ENCODE data around the gene CEP55.
"Not testable (repeated sequence)": the region's sequence is repeated elsewhere in the genome, so short reads cannot be mapped to it uniquely, and the experiment has no call there.

The CEP55 gene

DNA sequence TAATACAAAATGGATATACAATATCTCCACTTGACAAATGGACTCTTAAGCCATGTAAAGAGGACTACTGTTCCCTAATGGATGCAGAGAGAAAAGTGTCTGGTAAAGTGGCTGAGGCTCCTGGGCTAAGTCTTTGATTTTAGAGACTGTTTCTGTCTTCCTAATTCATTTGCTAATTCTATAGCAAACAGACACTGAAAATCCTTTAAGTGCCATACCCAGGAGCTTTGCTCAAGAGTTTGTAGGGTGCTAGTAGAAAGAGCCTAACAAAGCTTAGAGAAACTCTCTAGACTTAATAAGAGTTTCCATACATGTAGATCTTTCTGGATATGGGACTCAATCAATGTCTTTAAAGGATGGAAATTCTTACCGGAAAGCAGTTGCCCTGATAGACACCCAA is 16.7 kb downstream of the CEP55 start:
- DNase-seq (ENCODE audit: low read depth): no peak

DNA sequence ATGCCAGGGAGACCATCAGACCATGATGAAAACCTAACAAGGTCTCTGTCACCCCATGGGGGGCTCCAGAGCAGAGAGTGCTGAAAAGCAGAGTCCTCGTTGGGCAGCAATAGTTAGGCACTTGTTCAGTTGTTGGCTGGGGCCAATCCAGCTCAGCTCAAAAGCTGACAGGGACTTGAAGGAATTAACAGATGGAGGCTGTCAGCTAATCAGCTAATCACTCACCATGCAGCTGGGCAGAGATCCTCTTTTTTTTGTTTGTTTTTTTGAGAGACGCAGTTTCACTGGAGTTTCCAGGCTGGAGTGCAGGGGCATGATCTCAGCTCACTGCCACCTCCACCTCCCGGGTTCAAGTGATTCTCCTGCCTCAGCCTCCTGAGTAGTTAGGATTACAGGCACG is 18.1 kb downstream of the CEP55 start:
- DNase-seq (ENCODE audit: low read depth): no peak

DNA sequence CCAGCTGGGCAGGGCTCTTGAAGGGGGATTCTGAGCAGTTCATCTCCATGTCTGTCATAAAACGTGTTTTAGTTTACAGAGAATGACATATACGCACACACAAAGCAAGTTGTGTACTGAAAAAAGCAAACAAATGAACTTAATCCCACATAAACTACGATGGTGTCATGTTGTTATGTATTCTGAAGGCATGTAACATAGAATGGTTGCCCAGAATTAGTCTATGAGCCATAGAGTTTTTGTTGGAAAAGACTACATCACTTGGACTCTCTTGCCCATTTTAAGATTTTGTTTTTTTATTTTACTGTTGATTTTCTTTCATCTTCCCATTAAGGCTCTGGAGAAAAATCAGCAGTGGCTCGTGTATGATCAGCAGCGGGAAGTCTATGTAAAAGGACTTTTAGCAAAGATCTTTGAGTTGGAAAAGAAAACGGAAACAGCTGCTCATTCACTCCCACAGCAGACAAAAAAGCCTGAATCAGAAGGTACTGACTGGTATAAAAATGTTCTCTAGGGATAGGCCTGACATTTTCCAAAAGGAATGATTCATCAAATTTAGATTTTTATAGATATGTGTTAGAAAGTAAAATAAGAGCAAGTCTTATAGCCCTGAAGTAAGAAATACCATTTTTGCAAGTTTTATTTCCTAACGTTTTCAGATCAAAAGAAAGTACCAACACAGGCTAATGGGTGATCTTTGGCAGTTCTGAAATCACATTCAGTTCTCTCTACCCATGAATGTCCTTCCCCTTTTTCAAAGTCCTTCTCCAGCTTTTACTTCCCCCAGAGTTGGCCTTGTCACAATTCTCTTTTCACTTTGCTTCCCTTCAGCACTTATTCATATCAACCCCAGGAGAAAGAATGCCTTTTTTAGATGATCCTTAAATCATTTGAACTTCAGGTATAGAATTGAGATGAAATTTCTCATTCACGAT is 18.9 kb downstream of the CEP55 start:
- no peak for DNase-seq (ENCODE audit: low read depth)

DNA sequence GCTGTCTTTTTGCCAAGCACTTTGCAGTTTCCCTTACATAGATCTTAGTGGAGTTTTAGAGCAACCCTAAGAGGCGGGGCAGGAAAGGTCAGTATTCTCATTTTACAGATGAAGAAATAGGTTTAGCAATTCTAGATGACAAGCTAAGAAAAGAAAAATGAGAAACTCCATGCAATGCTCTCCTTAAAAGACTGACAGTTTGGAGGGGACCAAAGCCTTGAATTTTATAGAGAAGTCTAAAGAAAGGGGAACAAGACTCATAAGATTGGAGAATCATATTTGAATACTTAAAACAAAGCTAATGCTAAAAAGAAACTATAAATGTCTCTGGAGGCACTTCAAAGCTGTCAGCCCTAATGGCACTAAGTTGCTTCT is 19.6 kb downstream of the CEP55 start:
- no peak for DNase-seq (ENCODE audit: low read depth)

DNA sequence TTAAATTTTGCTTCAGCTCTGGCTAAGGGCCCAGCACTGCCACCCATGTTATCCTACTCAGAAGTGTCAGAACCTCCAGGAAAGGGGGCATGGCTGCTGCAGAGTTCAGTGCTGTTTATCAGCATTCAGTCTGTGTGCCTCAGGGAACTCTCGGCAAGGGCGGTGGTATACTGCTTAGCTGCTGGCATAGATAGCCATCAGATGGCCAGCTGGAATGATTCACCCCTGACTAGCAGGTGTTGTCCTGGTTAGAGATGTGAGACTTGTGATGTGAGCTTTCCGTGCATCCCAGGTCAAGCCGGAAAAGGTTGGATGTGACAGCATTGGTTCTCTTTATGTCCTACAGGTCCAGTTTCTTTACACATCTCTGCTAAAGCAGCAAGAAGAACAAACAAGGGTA is 22.1 kb downstream of the CEP55 start:
- no peak for DNase-seq (ENCODE audit: low read depth)

DNA sequence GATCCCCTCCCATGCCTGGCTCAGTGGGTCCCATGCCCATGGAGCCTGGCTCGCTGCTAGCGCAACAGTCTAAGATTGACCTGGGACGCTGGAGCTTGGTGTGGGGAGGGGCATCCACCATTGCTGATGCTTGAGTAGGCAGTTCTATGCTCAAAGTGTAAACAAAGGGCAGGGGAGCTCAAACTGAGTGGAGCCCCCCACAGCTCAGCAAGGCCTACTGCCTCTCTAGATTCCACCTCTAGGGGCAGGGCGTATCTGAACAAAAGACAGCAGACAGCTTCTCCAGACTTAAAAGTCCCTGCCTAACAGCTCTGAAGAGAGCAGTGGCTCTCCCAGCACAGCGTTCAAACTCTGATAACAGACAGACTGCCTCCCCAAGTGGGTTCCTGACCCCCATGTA is 38.9 kb downstream of the CEP55 start:
- DNase-seq (ENCODE audit: low read depth): no peak

DNA sequence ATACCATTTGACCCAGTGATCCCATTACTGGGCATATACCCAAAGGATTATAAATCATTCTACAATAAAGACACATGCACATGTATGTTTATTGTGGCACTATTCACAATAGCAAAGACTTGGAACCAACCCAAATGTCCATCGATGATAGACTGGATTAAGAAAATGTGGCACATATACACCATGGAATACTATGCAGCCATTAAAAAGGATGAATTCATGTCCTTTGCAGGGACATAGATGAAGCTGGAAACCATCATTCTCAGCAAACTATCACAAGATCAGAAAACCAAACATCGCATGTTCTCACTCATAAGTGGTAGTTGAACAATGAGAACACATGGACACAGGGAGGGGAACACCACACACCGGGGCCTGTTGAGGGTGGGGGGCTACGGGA is 44.5 kb downstream of the CEP55 start:
- not testable (repeated sequence) for DNase-seq (ENCODE audit: low read depth)

DNA sequence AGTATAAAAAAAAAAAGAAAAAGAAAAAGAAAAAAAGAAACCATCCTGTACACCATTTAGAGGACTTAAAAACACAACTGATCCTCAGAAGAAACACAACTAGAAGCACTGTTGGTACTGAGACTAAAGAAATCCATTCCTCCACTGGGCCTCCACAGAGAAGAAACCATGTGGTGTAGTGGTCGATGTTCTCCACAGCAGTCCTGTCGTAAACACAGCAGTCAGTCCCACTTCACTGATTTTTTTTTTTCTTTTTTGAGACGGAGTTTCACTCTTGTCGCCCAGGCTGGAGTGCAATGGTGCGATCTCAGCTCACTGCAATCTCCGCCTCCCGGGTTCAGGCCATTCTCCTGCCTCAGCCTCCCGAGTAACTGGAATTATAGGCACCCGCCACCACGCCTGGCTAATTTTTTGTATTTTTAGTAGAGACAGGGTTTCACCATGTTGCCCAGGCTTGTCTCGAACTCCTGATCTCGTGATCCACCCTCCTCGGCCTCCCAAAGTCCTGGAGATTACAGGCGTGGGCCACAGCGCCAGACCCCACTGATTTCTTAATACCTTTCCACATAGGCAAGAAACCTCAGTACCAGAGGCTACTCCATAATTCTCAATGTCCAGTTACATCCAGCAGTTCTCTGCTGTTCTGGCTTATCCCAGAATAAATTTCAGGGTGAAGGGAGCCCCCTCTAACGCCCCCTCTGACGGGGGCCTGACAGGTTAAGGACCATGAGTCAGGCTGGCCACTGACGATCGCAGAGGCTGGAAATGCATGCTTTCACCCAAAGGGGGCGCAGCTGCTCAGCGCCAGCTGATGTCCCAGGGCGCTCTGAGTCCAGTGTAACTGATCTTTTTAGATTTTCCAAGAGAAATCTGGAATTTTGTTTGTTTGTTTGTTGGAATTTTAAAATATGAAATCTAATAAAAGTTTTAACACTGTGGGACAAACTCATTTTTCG is 45.3 kb downstream of the CEP55 start:
- DNase-seq (ENCODE audit: low read depth): no peak

DNA sequence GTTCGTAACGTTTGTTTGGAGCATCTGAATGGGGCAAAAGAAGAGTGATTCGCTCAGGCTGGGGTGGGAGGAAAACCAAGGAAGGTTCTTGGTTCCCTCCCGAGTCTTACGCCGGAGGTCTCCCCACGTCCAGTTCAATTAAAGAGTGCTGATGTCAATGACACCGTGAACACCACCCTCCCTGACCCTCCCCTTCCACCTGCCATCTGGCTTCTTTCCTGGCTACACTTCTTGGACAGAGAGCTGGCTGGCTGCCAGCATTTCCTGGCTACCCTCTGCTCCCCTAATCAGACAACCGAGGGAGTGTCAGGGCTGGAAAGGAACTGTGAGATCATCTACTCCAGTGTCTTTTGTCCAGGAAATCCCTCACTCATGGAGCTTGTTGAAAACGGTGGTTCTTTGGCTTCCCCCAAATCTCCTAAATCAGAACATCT is 46.0 kb downstream of the CEP55 start:
- no peak for DNase-seq (ENCODE audit: low read depth)

DNA sequence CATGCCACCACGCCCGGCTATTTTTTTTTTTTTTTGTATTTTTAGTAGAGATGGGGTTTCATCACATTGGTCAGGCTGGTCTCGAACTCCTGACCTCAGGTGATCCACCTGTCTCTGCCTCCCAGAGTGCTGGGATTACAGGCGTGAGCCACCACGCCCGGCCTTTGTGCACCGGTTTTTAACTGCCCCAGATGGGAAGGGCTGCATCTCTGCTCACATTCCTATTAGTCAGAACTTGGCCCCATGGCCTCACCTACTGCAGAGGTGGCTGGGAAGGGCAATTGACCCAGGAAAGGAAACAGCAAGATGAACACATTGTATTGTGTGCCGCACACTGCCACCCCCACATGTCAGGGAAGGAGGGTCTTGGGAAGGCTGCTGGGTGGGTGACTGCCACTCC is 50.6 kb downstream of the CEP55 start:
- DNase-seq (ENCODE audit: low read depth): not testable (repeated sequence)

DNA sequence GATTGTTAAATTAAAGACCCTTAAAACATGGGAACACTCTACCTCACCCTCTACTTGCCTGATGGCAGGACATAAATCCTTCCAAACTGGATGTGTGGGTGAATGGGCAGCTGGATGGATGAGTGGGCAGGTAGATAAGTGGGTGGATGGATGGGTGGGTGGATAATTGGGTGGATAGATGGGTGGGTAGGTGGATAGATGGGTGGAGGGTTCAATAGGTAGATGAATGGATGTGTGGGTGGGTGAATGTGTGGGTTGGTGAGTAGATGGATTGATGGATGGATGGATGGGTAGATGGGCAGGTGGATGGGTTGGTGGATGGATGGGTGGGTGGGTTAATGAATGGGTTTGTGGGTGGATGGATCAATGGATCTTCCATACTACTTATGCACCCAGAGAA is 51.1 kb downstream of the CEP55 start:
- DNase-seq (ENCODE audit: low read depth): no peak

DNA sequence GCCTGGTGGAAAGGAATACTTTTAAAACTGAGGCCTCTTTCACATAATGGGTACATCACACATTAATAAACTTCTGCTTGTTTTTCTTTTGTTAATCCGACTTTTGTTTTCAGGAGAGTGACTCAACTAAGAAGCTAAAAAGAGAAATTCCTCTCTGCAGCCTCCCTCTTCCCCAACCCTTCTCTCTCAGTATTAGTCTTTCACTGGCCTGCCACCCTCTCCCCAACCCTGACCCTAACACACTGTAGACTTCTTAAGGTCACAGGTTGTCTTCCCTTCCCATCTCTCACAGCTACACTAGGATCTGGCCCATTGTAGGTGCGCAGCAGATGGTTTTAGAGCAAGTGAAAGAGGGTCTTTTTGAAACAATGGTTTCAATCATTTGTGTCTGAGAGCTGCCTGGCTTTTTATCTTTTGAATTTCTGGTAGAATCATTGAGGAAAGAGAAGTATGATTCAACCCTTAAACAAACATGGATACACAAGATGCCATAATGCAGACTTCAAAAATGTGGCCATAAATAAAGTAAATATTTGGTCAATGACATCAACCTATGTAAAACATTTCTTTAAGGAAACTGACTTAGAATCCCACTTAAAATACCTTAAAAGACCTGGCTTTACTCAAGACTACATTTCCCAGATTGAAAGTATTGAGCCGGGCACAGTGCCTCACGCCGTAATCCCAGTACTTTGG is 52.1 kb downstream of the CEP55 start:
- DNase-seq (ENCODE audit: low read depth): peak; percentile 36

DNA sequence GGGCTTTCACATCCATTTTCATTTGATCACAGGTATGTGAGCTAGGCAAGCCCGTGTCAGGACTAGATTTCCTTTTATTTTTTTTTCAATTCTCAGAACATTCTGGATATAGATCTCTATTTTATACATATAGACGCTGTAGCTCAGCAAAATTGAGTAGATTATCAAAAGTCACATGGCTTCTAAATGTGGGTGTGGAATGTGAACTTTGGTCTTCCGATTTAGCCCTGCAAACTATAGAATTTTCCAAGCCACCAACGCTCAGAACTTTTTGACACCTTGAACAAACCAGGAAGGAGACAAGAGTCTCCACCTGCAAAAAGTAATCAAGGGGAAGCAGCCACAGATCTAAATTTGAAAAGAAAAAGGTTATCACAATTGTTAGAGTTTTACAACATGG is 54.2 kb downstream of the CEP55 start:
- DNase-seq (ENCODE audit: low read depth): no peak

DNA sequence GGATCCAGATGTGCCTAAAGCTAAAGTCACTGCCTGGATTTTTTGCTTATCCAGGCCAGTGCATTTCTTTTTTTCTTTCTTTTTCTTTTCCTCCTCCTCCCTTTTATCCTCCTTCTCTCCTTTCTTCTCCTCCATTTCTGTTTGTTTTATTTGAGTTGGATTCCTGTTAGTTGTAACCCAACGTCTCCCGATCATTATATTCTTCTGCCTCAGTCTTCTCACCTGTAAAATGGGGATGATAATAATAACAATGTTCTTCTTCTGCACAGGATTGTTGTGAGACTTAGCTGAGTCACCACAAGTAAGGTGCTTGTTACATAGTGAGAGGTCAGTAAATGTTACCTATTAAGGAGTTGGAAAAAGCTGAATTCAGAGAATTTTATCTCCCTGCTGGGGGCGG is 56.4 kb downstream of the CEP55 start:
- no peak for DNase-seq (ENCODE audit: low read depth)

DNA sequence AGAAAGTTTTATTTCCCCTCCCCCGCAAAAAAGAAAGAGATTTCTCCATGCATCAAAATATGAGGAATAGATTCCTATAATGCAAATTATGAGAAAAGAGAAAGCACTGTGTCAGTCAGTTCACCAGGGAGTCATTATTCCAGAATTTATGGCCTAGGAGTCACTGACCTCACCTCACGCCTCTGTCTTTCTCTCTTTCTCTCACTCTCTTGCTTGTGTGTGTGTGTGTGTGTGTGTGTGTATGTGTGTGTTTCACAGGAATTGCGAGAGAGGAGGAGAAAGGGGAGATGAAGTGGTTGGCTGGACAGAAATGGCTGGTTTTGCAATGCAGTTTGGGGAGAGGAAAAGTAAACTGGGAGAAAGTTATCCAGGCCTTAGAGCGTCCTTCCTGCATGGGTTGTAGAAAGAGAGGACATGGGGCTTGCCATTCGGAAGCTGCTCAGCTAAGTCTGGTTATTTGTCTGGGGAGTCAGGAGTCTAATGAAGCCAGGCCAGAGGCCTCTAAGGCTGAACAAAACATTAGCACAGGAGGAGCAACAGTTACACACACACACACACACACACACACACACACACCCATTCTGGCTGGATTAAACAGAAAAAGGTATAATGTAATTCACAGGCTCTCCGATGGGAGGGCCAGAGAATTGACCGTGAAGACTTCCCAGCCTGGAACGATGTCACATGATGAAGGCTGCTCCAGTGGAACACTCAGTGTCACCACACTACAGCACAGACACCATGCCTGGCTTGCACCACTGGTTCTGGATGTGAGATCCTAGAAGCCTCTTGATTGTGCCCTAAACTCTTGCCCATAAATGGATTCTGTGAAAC is 57.3 kb downstream of the CEP55 start:
- DNase-seq (ENCODE audit: low read depth): no peak

DNA sequence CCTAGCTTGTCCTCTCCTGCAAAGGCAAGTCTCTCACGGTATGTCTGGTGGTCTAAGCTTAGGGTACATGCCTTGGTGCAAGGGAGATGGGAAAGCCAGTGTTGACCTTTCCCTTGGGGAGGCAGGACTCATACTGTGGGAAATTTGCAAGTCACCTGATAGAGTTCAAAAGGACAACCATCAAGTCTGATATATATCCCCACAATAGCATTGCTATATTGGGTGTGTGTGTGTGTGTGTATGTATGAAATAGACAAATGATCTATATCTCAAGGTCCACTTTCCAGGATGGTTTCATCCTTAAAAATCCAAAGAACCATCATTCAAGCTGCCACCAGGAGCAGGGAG is 57.9 kb downstream of the CEP55 start:
- no peak for DNase-seq (ENCODE audit: low read depth)

DNA sequence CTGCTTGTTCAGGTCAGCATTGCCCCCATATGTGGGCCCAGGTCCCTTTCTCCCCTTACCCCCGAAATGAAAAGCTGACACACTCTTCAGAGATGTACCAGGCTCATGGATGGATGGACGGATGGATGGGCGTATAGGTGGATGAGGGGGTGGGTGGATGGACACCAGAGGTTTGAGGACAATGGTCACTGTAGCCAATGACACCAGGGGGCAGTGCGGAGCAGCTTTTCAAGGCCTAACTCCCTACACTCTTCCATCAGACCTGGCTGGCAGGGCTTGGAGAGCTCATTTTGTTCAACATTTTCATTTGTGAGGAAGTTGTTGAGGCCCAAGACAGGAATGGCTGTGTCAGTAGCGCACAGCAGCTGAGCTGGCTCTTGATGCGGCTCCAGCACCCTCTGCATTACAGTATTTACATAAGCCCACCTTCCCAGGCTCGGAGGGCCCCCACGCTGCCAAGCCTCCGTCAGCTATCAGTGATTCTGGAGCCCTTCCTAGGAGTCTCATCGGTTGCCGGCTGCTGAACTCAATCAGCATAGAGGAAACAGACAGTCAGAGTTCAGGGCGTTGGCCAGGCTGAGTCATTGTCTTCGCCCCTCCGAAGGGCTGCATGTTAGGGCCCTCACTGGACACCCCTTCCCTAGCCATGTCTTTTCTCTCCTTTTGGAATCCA is 58.5 kb downstream of the CEP55 start:
- no peak for DNase-seq (ENCODE audit: low read depth)

DNA sequence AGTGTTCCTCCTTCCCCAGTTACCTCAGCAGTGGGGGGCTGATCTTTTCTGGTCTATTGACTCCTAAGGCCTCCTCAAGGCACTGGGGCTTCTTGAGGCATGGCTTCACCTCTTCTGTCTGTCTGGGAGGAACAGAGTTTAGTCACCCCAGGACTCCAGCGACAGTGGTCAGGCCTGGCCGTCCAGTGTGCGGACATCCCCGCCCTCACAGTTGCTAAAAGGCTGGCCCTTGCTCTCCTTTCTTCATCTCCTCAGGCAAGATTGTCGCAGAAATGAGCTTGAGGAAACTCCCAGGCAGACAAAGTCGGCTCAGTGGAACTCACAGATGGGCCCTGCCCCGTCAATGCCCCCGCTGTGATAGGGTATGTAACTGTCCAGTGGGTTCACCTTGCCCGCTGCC is 63.1 kb downstream of the CEP55 start:
- DNase-seq (ENCODE audit: low read depth): no peak

DNA sequence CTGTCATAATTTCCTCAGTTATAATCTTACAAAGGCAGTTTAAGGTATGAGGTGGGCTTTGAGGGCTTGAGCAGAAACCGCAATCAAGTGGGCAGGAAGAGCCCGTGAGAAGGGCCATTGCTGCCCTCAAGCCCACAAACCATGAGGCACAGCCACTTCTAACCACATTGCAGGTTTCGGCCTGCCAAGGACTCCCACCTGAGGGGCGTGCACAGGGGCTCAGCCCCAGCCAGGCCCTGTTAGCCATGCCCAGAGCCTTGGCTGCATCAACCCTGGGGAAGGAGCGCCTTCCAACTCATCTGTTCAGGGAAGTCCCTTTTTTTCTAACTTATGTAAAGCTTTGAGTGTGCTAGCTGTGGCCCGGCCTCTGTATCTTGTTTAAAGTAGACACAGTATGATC is 64.1 kb downstream of the CEP55 start:
- no peak for DNase-seq (ENCODE audit: low read depth)

DNA sequence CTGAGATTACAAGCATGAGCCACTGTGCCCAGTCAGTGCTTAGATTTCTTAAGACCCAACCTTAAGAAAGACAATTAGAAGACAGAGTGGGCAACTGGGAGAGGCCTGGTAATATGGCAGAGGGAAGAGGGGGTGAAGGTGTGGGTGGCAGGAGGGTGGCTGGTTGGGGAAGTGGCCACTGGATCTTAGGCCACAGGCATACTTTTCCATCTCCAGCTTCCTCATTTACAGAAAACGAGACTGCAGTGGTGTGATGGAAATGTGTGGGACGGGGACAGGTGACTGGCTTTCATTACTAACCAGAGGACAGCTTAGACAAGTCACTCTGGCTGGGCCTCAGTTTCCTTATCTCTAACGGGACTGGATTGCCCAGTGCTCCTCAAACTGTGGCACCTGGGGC is 69.0 kb downstream of the CEP55 start:
- no peak for DNase-seq (ENCODE audit: low read depth)

Measured in HS-5 (cell line).